HEK293 (cell line): ENCODE results near the gene ZFP3.
A peak's percentile ranks its signal among the peaks of the same experiment; 100 is the strongest.

Experiments
- BCL6B ChIP-seq: fragments of 450-650 bp; formaldehyde crosslinking; IDR thresholded peaks from 2 replicates; pipeline ENCODE4 v1.5.1; 2017; ENCODE audit warnings: missing biosample characterization, missing genetic modification characterization
- GLI2 ChIP-seq: fragments of 450-650 bp; formaldehyde crosslinking; IDR thresholded peaks from 2 replicates; pipeline ENCODE4; 2017; ENCODE audit warnings: missing biosample characterization, missing genetic modification characterization, low read depth, borderline replicate concordance
- KLF10 ChIP-seq: fragments of 450-650 bp; IDR thresholded peaks from 2 replicates; pipeline ENCODE4 v1.5.1; 2018; ENCODE audit warnings: missing biosample characterization, mild to moderate bottlenecking, missing genetic modification characterization
- PRDM1 ChIP-seq: fragments of 450-650 bp; formaldehyde crosslinking; IDR thresholded peaks from 2 replicates; pipeline ENCODE4; 2016; ENCODE audit warnings: missing biosample characterization, missing genetic modification characterization
- SETDB1 ChIP-seq: IDR thresholded peaks from one replicate; pipeline ENCODE4 v1.6.1; 2017; ENCODE audit warnings: mild to moderate bottlenecking, low read length, moderate library complexity, mixed read lengths; ENCODE audit not compliant: insufficient read length
- TRIM28 ChIP-seq: IDR thresholded peaks from 2 replicates; pipeline ENCODE4 v1.6.1; 2011; ENCODE audit warnings: low read length, control low read depth, borderline replicate concordance
- YY1 ChIP-seq: fragments of 450-650 bp; formaldehyde crosslinking; IDR thresholded peaks from 2 replicates; pipeline ENCODE4 v1.5.1; 2018; ENCODE audit warnings: missing biosample characterization, missing genetic modification characterization
- ZBTB17 ChIP-seq: fragments of 450-650 bp; formaldehyde crosslinking; IDR thresholded peaks from 2 replicates; pipeline ENCODE4 v1.5.1; 2016; ENCODE audit warnings: missing biosample characterization, missing genetic modification characterization
- ZBTB7A ChIP-seq: fragments of 450-650 bp; formaldehyde crosslinking; IDR thresholded peaks from 2 replicates; pipeline ENCODE4 v1.5.1; 2016; ENCODE audit warnings: low read depth, missing biosample characterization, missing genetic modification characterization
- ZEB2 ChIP-seq: fragments of 450-650 bp; formaldehyde crosslinking; IDR thresholded peaks from 2 replicates; pipeline ENCODE4 v1.5.1; 2016; ENCODE audit warnings: missing biosample characterization, missing genetic modification characterization
- ZFP69B ChIP-seq: fragments of 450-650 bp; formaldehyde crosslinking; IDR thresholded peaks from 2 replicates; pipeline ENCODE4 v1.5.1; 2016; ENCODE audit warnings: missing biosample characterization, missing genetic modification characterization
- ZNF10 ChIP-seq: fragments of 450-650 bp; formaldehyde crosslinking; IDR thresholded peaks from 2 replicates; pipeline ENCODE4 v1.5.1; 2017; ENCODE audit warnings: missing biosample characterization, missing genetic modification characterization
- ZNF114 ChIP-seq: fragments of 450-650 bp; formaldehyde crosslinking; IDR thresholded peaks from 2 replicates; pipeline ENCODE4 v1.5.0; 2017; ENCODE audit warnings: missing biosample characterization, missing genetic modification characterization
- ZNF148 ChIP-seq: fragments of 450-650 bp; formaldehyde crosslinking; IDR thresholded peaks from 2 replicates; pipeline ENCODE4 v1.5.0; 2017; ENCODE audit warnings: missing biosample characterization, missing genetic modification characterization, borderline replicate concordance
- ZNF202 ChIP-seq: fragments of 450-650 bp; formaldehyde crosslinking; IDR thresholded peaks from 2 replicates; pipeline ENCODE4 v1.5.1; 2016; ENCODE audit warnings: missing biosample characterization, missing genetic modification characterization, borderline replicate concordance
- ZNF221 ChIP-seq: fragments of 450-650 bp; formaldehyde crosslinking; IDR thresholded peaks from 2 replicates; pipeline ENCODE4 v1.5.1; 2017; ENCODE audit warnings: missing biosample characterization, missing genetic modification characterization, borderline replicate concordance
- ZNF223 ChIP-seq: fragments of 450-650 bp; formaldehyde crosslinking; IDR thresholded peaks from 2 replicates; pipeline ENCODE4 v1.5.1; 2016; ENCODE audit warnings: missing biosample characterization, missing genetic modification characterization
- ZNF248 ChIP-seq: fragments of 450-650 bp; formaldehyde crosslinking; IDR thresholded peaks from 2 replicates; pipeline ENCODE4 v1.5.1; 2017; ENCODE audit warnings: missing biosample characterization, missing genetic modification characterization
- ZNF266 ChIP-seq: fragments of 450-650 bp; formaldehyde crosslinking; IDR thresholded peaks from 2 replicates; pipeline ENCODE4 v1.5.1; 2016; ENCODE audit warnings: missing biosample characterization, missing genetic modification characterization, low read depth
- ZNF292 ChIP-seq: fragments of 450-650 bp; formaldehyde crosslinking; IDR thresholded peaks from 2 replicates; pipeline ENCODE4 v1.5.1; 2016; ENCODE audit warnings: low read depth, missing biosample characterization, missing genetic modification characterization, borderline replicate concordance
- ZNF324 ChIP-seq: fragments of 450-650 bp; formaldehyde crosslinking; IDR thresholded peaks from 2 replicates; pipeline ENCODE4 v1.5.1; 2016; ENCODE audit warnings: missing biosample characterization, missing genetic modification characterization
- ZNF416 ChIP-seq: fragments of 450-650 bp; formaldehyde crosslinking; IDR thresholded peaks from 2 replicates; pipeline ENCODE4 v1.5.1; 2016; ENCODE audit warnings: missing biosample characterization, missing genetic modification characterization
- ZNF626 ChIP-seq: fragments of 450-650 bp; sonication (Bioruptor Pico); formaldehyde crosslinking; IDR thresholded peaks from 2 replicates; pipeline ENCODE4 v1.5.1; 2018; ENCODE audit warnings: missing biosample characterization, missing genetic modification characterization, inconsistent platforms
- ZNF747 ChIP-seq: fragments of 450-650 bp; formaldehyde crosslinking; IDR thresholded peaks from 2 replicates; pipeline ENCODE4 v1.5.1; 2016; ENCODE audit warnings: missing biosample characterization, missing genetic modification characterization
- ZNF777 ChIP-seq: fragments of 450-650 bp; formaldehyde crosslinking; IDR thresholded peaks from 2 replicates; pipeline ENCODE4 v1.5.1; 2017; ENCODE audit warnings: missing biosample characterization, missing genetic modification characterization, borderline replicate concordance
- ZNF843 ChIP-seq: fragments of 450-650 bp; formaldehyde crosslinking; IDR thresholded peaks from 2 replicates; pipeline ENCODE4 v1.5.1; 2016; ENCODE audit warnings: missing biosample characterization, missing genetic modification characterization
- ZSCAN30 ChIP-seq: fragments of 450-650 bp; IDR thresholded peaks from 2 replicates; pipeline ENCODE4 v1.5.1; 2018; ENCODE audit warnings: missing biosample characterization, mild to moderate bottlenecking, missing genetic modification characterization, moderate library complexity
- TF ChIP-seq, protein P1 (sequence below): fragments of 450-650 bp; formaldehyde crosslinking; IDR thresholded peaks from 2 replicates; pipeline ENCODE4 v1.5.1; 2016; ENCODE audit warnings: missing biosample characterization, missing genetic modification characterization
- TF ChIP-seq, protein P2 (sequence below): fragments of 450-650 bp; formaldehyde crosslinking; optimal IDR thresholded peaks from 2 replicates; pipeline ENCODE3; 2016; ENCODE audit warnings: missing biosample characterization, mild to moderate bottlenecking, missing genetic modification characterization
- TF ChIP-seq, protein P3 (sequence below): fragments of 450-650 bp; formaldehyde crosslinking; IDR thresholded peaks from 2 replicates; pipeline ENCODE4 v1.5.1; 2016; ENCODE audit warnings: missing biosample characterization, missing genetic modification characterization
- TF ChIP-seq, protein P4 (sequence below): IDR thresholded peaks from 2 replicates; pipeline ENCODE4 v1.6.1; 2011; ENCODE audit warnings: mild to moderate bottlenecking, low read depth, low read length, borderline replicate concordance

ZFP3 gene

GRCh38 chr17:5031365-5032082 is 46.7 kb upstream of the ZFP3 start (continued):
- TF ChIP-seq ZNF148 (tag by site-specific recombination) = no peak
- no peak for TF ChIP-seq ZNF626 (tag by site-specific recombination)
- no peak for TF ChIP-seq ZFP69B
- TF ChIP-seq ZNF416 (tag by site-specific recombination) = no peak
- TF ChIP-seq ZNF114 (tag by site-specific recombination) = no peak
- no peak for TF ChIP-seq ZSCAN30 (tag by site-specific recombination)
- no peak for TF ChIP-seq ZNF221
- TF ChIP-seq, protein P1, sequence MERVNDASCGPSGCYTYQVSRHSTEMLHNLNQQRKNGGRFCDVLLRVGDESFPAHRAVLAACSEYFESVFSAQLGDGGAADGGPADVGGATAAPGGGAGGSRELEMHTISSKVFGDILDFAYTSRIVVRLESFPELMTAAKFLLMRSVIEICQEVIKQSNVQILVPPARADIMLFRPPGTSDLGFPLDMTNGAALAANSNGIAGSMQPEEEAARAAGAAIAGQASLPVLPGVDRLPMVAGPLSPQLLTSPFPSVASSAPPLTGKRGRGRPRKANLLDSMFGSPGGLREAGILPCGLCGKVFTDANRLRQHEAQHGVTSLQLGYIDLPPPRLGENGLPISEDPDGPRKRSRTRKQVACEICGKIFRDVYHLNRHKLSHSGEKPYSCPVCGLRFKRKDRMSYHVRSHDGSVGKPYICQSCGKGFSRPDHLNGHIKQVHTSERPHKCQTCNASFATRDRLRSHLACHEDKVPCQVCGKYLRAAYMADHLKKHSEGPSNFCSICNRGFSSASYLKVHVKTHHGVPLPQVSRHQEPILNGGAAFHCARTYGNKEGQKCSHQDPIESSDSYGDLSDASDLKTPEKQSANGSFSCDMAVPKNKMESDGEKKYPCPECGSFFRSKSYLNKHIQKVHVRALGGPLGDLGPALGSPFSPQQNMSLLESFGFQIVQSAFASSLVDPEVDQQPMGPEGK (tag by site-specific recombination) = peak; percentile 48; the same call in 1 of the 2 replicates
- no peak for TF ChIP-seq ZNF248 (tag by site-specific recombination)
- 0 out of 2 replicates have a peak, but pooled peaks have one; percentile 27 for TF ChIP-seq ZNF324 (tag by site-specific recombination)
- TF ChIP-seq ZNF202 (tag by site-specific recombination) = no peak
- TF ChIP-seq TRIM28 = no peak
- no peak for TF ChIP-seq PRDM1
- no peak for TF ChIP-seq YY1 (tag by site-specific recombination)
- no peak for TF ChIP-seq ZNF10
- no peak for TF ChIP-seq ZNF266 (tag by site-specific recombination)
- TF ChIP-seq KLF10 (tag by site-specific recombination) = 0 out of 2 replicates have a peak, but pooled peaks have one; percentile 15
- TF ChIP-seq, protein P2, sequence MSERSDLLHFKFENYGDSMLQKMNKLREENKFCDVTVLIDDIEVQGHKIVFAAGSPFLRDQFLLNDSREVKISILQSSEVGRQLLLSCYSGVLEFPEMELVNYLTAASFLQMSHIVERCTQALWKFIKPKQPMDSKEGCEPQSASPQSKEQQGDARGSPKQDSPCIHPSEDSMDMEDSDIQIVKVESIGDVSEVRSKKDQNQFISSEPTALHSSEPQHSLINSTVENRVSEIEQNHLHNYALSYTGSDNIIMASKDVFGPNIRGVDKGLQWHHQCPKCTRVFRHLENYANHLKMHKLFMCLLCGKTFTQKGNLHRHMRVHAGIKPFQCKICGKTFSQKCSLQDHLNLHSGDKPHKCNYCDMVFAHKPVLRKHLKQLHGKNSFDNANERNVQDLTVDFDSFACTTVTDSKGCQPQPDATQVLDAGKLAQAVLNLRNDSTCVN (tag by site-specific recombination) = peak; percentile 71
- TF ChIP-seq, protein P3, sequence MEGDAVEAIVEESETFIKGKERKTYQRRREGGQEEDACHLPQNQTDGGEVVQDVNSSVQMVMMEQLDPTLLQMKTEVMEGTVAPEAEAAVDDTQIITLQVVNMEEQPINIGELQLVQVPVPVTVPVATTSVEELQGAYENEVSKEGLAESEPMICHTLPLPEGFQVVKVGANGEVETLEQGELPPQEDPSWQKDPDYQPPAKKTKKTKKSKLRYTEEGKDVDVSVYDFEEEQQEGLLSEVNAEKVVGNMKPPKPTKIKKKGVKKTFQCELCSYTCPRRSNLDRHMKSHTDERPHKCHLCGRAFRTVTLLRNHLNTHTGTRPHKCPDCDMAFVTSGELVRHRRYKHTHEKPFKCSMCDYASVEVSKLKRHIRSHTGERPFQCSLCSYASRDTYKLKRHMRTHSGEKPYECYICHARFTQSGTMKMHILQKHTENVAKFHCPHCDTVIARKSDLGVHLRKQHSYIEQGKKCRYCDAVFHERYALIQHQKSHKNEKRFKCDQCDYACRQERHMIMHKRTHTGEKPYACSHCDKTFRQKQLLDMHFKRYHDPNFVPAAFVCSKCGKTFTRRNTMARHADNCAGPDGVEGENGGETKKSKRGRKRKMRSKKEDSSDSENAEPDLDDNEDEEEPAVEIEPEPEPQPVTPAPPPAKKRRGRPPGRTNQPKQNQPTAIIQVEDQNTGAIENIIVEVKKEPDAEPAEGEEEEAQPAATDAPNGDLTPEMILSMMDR (tag by site-specific recombination) = peak; percentile 73
- TF ChIP-seq ZNF747 = no peak
- no peak for TF ChIP-seq ZBTB7A (tag by site-specific recombination)
- TF ChIP-seq, protein P4, sequence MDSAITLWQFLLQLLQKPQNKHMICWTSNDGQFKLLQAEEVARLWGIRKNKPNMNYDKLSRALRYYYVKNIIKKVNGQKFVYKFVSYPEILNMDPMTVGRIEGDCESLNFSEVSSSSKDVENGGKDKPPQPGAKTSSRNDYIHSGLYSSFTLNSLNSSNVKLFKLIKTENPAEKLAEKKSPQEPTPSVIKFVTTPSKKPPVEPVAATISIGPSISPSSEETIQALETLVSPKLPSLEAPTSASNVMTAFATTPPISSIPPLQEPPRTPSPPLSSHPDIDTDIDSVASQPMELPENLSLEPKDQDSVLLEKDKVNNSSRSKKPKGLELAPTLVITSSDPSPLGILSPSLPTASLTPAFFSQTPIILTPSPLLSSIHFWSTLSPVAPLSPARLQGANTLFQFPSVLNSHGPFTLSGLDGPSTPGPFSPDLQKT = no peak
- no peak for TF ChIP-seq GLI2 (tag by site-specific recombination)
- TF ChIP-seq ZNF843 (tag by site-specific recombination) = no peak
- TF ChIP-seq ZBTB17 (tag by site-specific recombination) = peak; percentile 73; the same call in 1 of the 2 replicates
- no peak for TF ChIP-seq ZNF223 (tag by site-specific recombination)
- TF ChIP-seq ZNF777 (tag by site-specific recombination) = no peak
- TF ChIP-seq ZNF292 (tag by site-specific recombination) = no peak
- TF ChIP-seq ZEB2 = no peak
- no peak for TF ChIP-seq SETDB1
- 0 out of 2 replicates have a peak, but pooled peaks have one; percentile 21 for TF ChIP-seq BCL6B (tag by site-specific recombination)
